Neural progenitor cell (in vitro differentiated cells): Measurements from ENCODE around the gene NOX3.

Experiments
- EZH2 ChIP-seq: fragments of 200-600 bp; sonication (generic); IDR thresholded peaks from 2 replicates; pipeline ENCODE4 v1.6.1; 2017; ENCODE audit warnings: antibody characterized with exemption, mild to moderate bottlenecking, moderate library complexity
- EZH2phosphoT487 ChIP-seq: fragments of 200-600 bp; sonication (generic); IDR thresholded peaks from 2 replicates; pipeline ENCODE4 v1.6.1; 2017; ENCODE audit warnings: antibody characterized with exemption
- TF ChIP-seq, protein P1 (sequence below): fragments of 200-600 bp; sonication (generic); IDR thresholded peaks from 2 replicates; pipeline ENCODE4 v1.5.1; 2017; ENCODE audit warnings: antibody characterized with exemption, mild to moderate bottlenecking

DNA sequence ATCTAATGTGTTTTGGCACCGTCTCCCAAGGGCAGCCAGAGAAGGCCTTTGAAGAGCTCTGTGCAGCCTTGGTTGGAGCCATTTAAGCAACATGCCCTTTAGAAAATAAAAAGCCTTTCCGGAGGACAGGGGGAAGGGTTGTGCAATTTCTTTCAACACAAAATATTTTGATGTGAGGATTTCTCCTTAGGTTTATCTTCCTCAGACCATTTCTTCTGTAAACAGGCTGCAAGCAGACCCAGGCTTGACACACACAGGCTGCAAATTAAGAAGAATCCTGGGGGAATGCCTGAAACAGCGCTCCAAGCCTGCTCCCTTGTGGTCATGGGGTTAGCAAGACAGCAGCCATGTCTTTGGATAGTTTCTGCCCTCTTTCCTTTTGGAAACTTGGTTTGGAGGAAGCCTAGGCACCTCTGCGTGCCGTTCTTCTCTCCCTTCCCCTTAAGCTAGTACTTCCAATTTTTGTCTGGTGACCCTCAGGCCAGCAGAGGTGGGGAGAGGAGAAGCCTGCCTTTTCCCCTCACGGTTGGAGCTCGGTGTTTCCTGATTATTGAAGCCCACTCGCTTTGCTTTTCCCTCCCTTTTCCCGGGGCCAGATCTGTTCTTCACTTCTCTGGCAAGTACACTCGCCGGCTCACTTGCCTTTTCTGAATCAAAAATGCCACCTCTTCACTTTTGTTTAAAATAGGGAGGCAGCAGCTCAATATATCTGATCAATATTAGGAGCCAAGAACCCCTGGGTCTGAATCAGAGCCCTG, 39.6 kb upstream of the NOX3 start:
- TF ChIP-seq, protein P1, sequence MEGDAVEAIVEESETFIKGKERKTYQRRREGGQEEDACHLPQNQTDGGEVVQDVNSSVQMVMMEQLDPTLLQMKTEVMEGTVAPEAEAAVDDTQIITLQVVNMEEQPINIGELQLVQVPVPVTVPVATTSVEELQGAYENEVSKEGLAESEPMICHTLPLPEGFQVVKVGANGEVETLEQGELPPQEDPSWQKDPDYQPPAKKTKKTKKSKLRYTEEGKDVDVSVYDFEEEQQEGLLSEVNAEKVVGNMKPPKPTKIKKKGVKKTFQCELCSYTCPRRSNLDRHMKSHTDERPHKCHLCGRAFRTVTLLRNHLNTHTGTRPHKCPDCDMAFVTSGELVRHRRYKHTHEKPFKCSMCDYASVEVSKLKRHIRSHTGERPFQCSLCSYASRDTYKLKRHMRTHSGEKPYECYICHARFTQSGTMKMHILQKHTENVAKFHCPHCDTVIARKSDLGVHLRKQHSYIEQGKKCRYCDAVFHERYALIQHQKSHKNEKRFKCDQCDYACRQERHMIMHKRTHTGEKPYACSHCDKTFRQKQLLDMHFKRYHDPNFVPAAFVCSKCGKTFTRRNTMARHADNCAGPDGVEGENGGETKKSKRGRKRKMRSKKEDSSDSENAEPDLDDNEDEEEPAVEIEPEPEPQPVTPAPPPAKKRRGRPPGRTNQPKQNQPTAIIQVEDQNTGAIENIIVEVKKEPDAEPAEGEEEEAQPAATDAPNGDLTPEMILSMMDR = peak; percentile 65
- TF ChIP-seq EZH2phosphoT487 = no peak
- no peak for TF ChIP-seq EZH2
